ENCODE data around the gene GRIN2D. TPM values are rescaled to one million over a fixed set of nuclear protein-coding genes. Genes with fewer than 3 reads are reported as not detected.
"Not testable (repeated sequence)": the region's sequence is repeated elsewhere in the genome, so short reads cannot be mapped to it uniquely, and the experiment has no call there.

The GRIN2D gene
- total RNA-seq, 1 donor from 2014 or later, result 0.25 TPM

- intact Hi-C loops (cut with micrococcal nuclease), result no loop called here
Measured at GRCh38 chr19:48370955-48371354, 22.5 kb upstream of the GRIN2D start.

- intact Hi-C loops (cut with micrococcal nuclease), result no loop called here
Measured at GRCh38 chr19:48371367-48371766, 22.1 kb upstream of the GRIN2D start.

- intact Hi-C loops (cut with micrococcal nuclease), result not testable (repeated sequence)
Measured at GRCh38 chr19:48371771-48372170, 21.7 kb upstream of the GRIN2D start.

- intact Hi-C loops (cut with micrococcal nuclease), result no loop called here
Measured at GRCh38 chr19:48372904-48373303, 20.6 kb upstream of the GRIN2D start.

GRCh38 chr19:48373567-48373966, 19.9 kb upstream of the GRIN2D start:
- intact Hi-C loops (cut with micrococcal nuclease), result no loop called here

GRCh38 chr19:48378194-48378570, 15.3 kb upstream of the GRIN2D start:
- intact Hi-C loops (cut with micrococcal nuclease), result loop anchor here (1.0 kb wide), 1 partner anchor 12 kb away; no protein-coding TSS in a partner anchor

GRCh38 chr19:48379058-48379457, 14.4 kb upstream of the GRIN2D start:
- intact Hi-C loops (cut with micrococcal nuclease), result no loop called here

- intact Hi-C loops (cut with micrococcal nuclease), result no loop called here
Measured at GRCh38 chr19:48381178-48381950, 12.1 kb upstream of the GRIN2D start.

GRCh38 chr19:48382286-48382685, 11.2 kb upstream of the GRIN2D start:
- intact Hi-C loops (cut with micrococcal nuclease), result no loop called here

- intact Hi-C loops (cut with micrococcal nuclease), result no loop called here
Measured at GRCh38 chr19:48385461-48386087, 7.9 kb upstream of the GRIN2D start.

- intact Hi-C loops (cut with micrococcal nuclease), result no loop called here
Measured at GRCh38 chr19:48386981-48387380, 6.5 kb upstream of the GRIN2D start.

GRCh38 chr19:48390188-48391099, 3.0 kb upstream of the GRIN2D start:
- intact Hi-C loops (cut with micrococcal nuclease), result loop anchor here (1.0 to 2.0 kb wide), 9 partner anchors 9 to 102 kb away; partner anchors contain the start of genes CYTH2, GRWD1 and SYNGR4

GRCh38 chr19:48391100-48392005, 2.1 kb upstream of the GRIN2D start, which contains the start of gene KDELR1:
KDELR1 (minus strand) TSS chr19:48391551; CDS start chr19:48391358, 193 bp downstream.
- intact Hi-C loops (cut with micrococcal nuclease), result loop anchor here (1.0 to 2.0 kb wide), 8 partner anchors 8 to 101 kb away; partner anchors contain the start of genes CYTH2, GRWD1 and SYNGR4

GRCh38 chr19:48392006-48392344, 1.5 kb upstream of the GRIN2D start:
- intact Hi-C loops (cut with micrococcal nuclease), result not testable (repeated sequence)

- intact Hi-C loops (cut with micrococcal nuclease), result no loop called here
Measured at GRCh38 chr19:48392860-48393558, 459 bp upstream of the GRIN2D start.

- intact Hi-C loops (cut with micrococcal nuclease), result no loop called here
Measured at GRCh38 chr19:48394331-48395169, 1.1 kb downstream of the GRIN2D start.

GRCh38 chr19:48395170-48395455, 1.6 kb downstream of the GRIN2D start:
- intact Hi-C loops (cut with micrococcal nuclease), result no loop called here

GRCh38 chr19:48395499-48395898, 2.0 kb downstream of the GRIN2D start:
- intact Hi-C loops (cut with micrococcal nuclease), result no loop called here

Measured in T-helper 1 cell treated with Interleukin-12 subunit alpha and Interleukin-12 subunit beta and Interleukin-4 antibody, amounts not matched to agents 30 ng/mL and 1 ng/mL, for 36 hours (primary cell).